Endothelial cell of umbilical vein (primary cell): ENCODE measurements around the gene ATP5ME. TPM values are rescaled to one million over a fixed set of nuclear protein-coding genes. Genes with fewer than 3 reads are reported as not detected.

ENCODE experiments used
- Bru-seq: library from RNA; stranded (reverse); fragments of 400-500 nt; gene quantifications from one replicate; lab custom pipeline; 2021; lab: Mats Ljungman, UMichigan
- BruChase-seq, 2 experiments: library from RNA; stranded (reverse); fragments of 400-500 nt; gene quantifications; one replicate each; lab custom pipeline; 2021; lab: Mats Ljungman, UMichigan
- BruUV-seq: library from RNA; stranded (reverse); fragments of 400-500 nt; replicated peaks from 2 replicates; lab custom pipeline; 2021; lab: Mats Ljungman, UMichigan
- CTCF ChIA-PET: fragments of 300-600, 350-600 bp; sonication (Branson Sonifier 250); formaldehyde crosslinking; loops from one replicate; lab custom pipeline; 2021; ENCODE audit warnings: antibody characterized with exemption, inconsistent platforms; lab: Charles Lee
- POLR2A ChIA-PET: fragments of 300-600, 350-600 bp; sonication (Branson Sonifier 250); formaldehyde crosslinking; loops from one replicate; lab custom pipeline; 2021; ENCODE audit warnings: antibody characterized with exemption, inconsistent platforms; lab: Charles Lee
- DNase-seq: peaks from one replicate; pipeline ENCODE4 v3.0.0-alpha.2; 2011; ENCODE audit warnings: low read depth, low spot score
- FAIRE-seq: peaks from 2 replicates; lab custom pipeline; 2011; peaks lifted over from hg19 to GRCh38; lab: Jason Lieb, UNC
- H2AFZ ChIP-seq: 2 replicates; pipeline ENCODE4 v1.6.0; 2012; ENCODE audit warnings: low read depth, low read length, control low read depth, inconsistent platforms
- H3K27ac ChIP-seq: 2 replicates; pipeline ENCODE4 v1.5.1; 2011; ENCODE audit warnings: low read depth, mild to moderate bottlenecking, control low read depth, low read length, moderate library complexity; ENCODE audit not compliant: insufficient read depth
- H3K27me3 ChIP-seq, 2 experiments: 2 replicates each; pipeline versions ENCODE4 v1.6.0 to v1.6.1; 2011; ENCODE audit warnings: low read length in 2 of 2, mixed read lengths in 1 of 2; ENCODE audit not compliant: control insufficient read depth in 2 of 2, insufficient read depth in 2 of 2
- H3K36me3 ChIP-seq, 2 experiments: 2 replicates in 1 of 2; 3 replicates in 1 of 2; pipeline ENCODE4 v1.5.1; 2011; ENCODE audit warnings: low read length in 2 of 2, mild to moderate bottlenecking in 1 of 2, moderate library complexity in 1 of 2; ENCODE audit not compliant: control insufficient read depth in 2 of 2, insufficient read depth in 2 of 2; ENCODE audit errors: extremely low read depth in 1 of 2
- H3K4me1 ChIP-seq: 3 replicates; pipeline ENCODE4 v1.5.1; 2011; ENCODE audit warnings: mild to moderate bottlenecking, low read length; ENCODE audit not compliant: control insufficient read depth, insufficient read depth; ENCODE audit errors: extremely low read depth
- H3K4me2 ChIP-seq: 2 replicates; pipeline ENCODE4 v1.6.1; 2011; ENCODE audit warnings: low read length, control low read depth, mixed read lengths; ENCODE audit not compliant: insufficient read depth
- H3K4me3 ChIP-seq, 3 experiments: fragments of 200-600 bp in 1 of 3; sonication (generic), shearing (Covaris generic) in 1 of 3; replicated peaks in 1 of 3; 2 replicates each; pipeline ENCODE4 v1.5.1; 2011 to 2016; ENCODE audit warnings: control low read depth in 3 of 3, low read length in 3 of 3, mild to moderate bottlenecking in 2 of 3, inconsistent platforms in 1 of 3, low read depth in 1 of 3, moderate library complexity in 1 of 3; ENCODE audit not compliant: insufficient read depth in 1 of 3
- H3K79me2 ChIP-seq: 2 replicates; pipeline ENCODE4 v1.6.0; 2012; ENCODE audit warnings: low read length, inconsistent platforms; ENCODE audit not compliant: control insufficient read depth, insufficient read depth
- H3K9ac ChIP-seq: replicated peaks from 2 replicates; pipeline ENCODE3; 2011; ENCODE audit warnings: low read length, control low read depth; ENCODE audit not compliant: insufficient read depth; ENCODE audit errors: extremely low read depth
- H3K9me1 ChIP-seq: replicated peaks from 3 replicates; pipeline ENCODE4 v1.6.0; 2011; ENCODE audit warnings: mild to moderate bottlenecking, low read length; ENCODE audit not compliant: control insufficient read depth, insufficient read depth; ENCODE audit errors: extremely low read depth
- H3K9me3 ChIP-seq: replicated peaks from 2 replicates; pipeline ENCODE4 v1.5.1; 2012; ENCODE audit warnings: low read length, inconsistent platforms; ENCODE audit not compliant: control insufficient read depth, insufficient read depth
- H4K20me1 ChIP-seq: replicated peaks from 2 replicates; pipeline ENCODE3; 2011; ENCODE audit warnings: mild to moderate bottlenecking, low read length; ENCODE audit not compliant: control insufficient read depth, insufficient read depth; ENCODE audit errors: extremely low read depth
- CTCF ChIP-seq, 2 donors: IDR thresholded peaks; 1 replicate in 1 of 2; 2 replicates in 1 of 2; pipeline ENCODE4 v1.5.1; 2011; ENCODE audit warnings: low read length in 2 of 2, mild to moderate bottlenecking in 2 of 2, moderate library complexity in 2 of 2, control low read depth in 1 of 2, inconsistent platforms in 1 of 2, low read depth in 1 of 2; ENCODE audit not compliant: insufficient read depth in 1 of 2; ENCODE audit errors: extremely low read depth in 1 of 2
- EZH2 ChIP-seq: IDR thresholded peaks from 2 replicates; pipeline ENCODE4 v1.6.1; 2012; ENCODE audit warnings: borderline replicate concordance, low read depth, mild to moderate bottlenecking, moderate library complexity, low read length, inconsistent platforms; ENCODE audit not compliant: severe bottlenecking
- FOS ChIP-seq: IDR thresholded peaks from 2 replicates; pipeline ENCODE4 v1.6.1; 2011; ENCODE audit warnings: mild to moderate bottlenecking, low read length, moderate library complexity, borderline replicate concordance; ENCODE audit not compliant: insufficient read depth
- GATA2 ChIP-seq: IDR thresholded peaks from 2 replicates; pipeline ENCODE4 v1.7.0; 2011; ENCODE audit warnings: low read depth, mild to moderate bottlenecking, moderate library complexity, mixed read lengths, low read length; ENCODE audit not compliant: insufficient read length, insufficient read depth
- JUN ChIP-seq: IDR thresholded peaks from 2 replicates; pipeline ENCODE4 v1.6.1; 2011; ENCODE audit warnings: borderline replicate concordance, low read depth; ENCODE audit not compliant: insufficient read length, insufficient read depth
- MYC ChIP-seq: IDR thresholded peaks from one replicate; pipeline ENCODE4 v1.6.1; 2011; ENCODE audit warnings: mild to moderate bottlenecking, low read depth, low read length
- POLR2A ChIP-seq: IDR thresholded peaks from 2 replicates; pipeline ENCODE4 v1.6.1; 2012; ENCODE audit warnings: low read depth, mild to moderate bottlenecking, control low read depth, low read length
- POLR2AphosphoS5 ChIP-seq: IDR thresholded peaks from 2 replicates; pipeline ENCODE4 v1.6.1; 2012; ENCODE audit warnings: low read depth, mild to moderate bottlenecking, control low read depth, low read length, moderate library complexity; ENCODE audit not compliant: insufficient read depth
- dilution Hi-C: fragments of 300-500 bp; cut with MboI; formaldehyde crosslinking; loops from one replicate; pipeline ENCODE4 v1.15.0; 2019; ENCODE audit warnings: low sequenced_read_pairs; ENCODE audit not compliant: extremely low pct_ligation_motif_present
- intact Hi-C: fragments of 100-400 bp; cut with micrococcal nuclease; formaldehyde crosslinking; loops from one replicate; pipeline ENCODE4 v1.10.0; 2022
- long read RNA-seq: library from polyadenylated mRNA; stranded (forward); transcript quantifications from one replicate; pipeline ENCODE4 v2.0.0, GENCODE V29; 2021
- polyA minus RNA-seq, 3 experiments: library from RNA; depleted of rRNA, polyadenylated mRNA; stranded (reverse); fragments of >200 nt; gene quantifications; 1 replicate in 1 of 3; 2 replicates in 2 of 3; pipeline ENCODE4 v1.2.3, GENCODE V29; 2011
- polyA plus RNA-seq, 4 experiments: library from polyadenylated mRNA; depleted of rRNA in 3 of 4; stranded (reverse) in 3 of 4; unstranded in 1 of 4; fragments of >200 nt; gene quantifications; 2 replicates each; pipeline versions ENCODE4 v1.2.1 to v1.2.3, GENCODE V29; 2011 to 2012; ENCODE audit warnings: missing spikeins in 1 of 4
- total RNA-seq: library from RNA; stranded (reverse); gene quantifications from 2 replicates; pipeline ENCODE4 v1.2.3, GENCODE V29; 2021
- TF ChIP-seq, protein P1 (sequence below): IDR thresholded peaks from 2 replicates; pipeline ENCODE4 v1.6.1; 2011; ENCODE audit not compliant: insufficient read depth, insufficient read length

The ATP5ME gene
- 303 and 310 TPM in 2 replicates for total RNA-seq
- polyA plus RNA-seq: 244 and 304 TPM in 2 replicates
- 863 and 945 TPM in 2 replicates for polyA plus RNA-seq (2011; cell fraction: cytosol; rRNA removed)
- 171 and 218 TPM in 2 replicates for polyA plus RNA-seq (2011; cell fraction: nucleus; rRNA removed)
- 698 and 943 TPM in 2 replicates for polyA plus RNA-seq (2012)
- 65.6 and 98.9 TPM in 2 replicates for polyA minus RNA-seq
- polyA minus RNA-seq (2011; cell fraction: cytosol; rRNA and poly(A)+ RNA removed): 64.9 TPM
- 19.5 and 27.3 TPM in 2 replicates for polyA minus RNA-seq (2011; cell fraction: nucleus; rRNA and poly(A)+ RNA removed)
- percentile 63 among the genes with signal in this experiment for Bru-seq, nascent RNA
- percentile 73 among the genes with signal in this experiment for BruChase-seq, experiment 1, labeled RNA remaining after a 6-hour chase
- BruChase-seq, experiment 2, labeled RNA remaining after a 2-hour chase: percentile 74 among the genes with signal in this experiment
- long read RNA-seq, transcript ATP5ME-202 (3 exons, 300 nt): minor isoform, 32 of 1,271 reads
- long read RNA-seq, transcript ATP5ME-201 (4 exons, 365 nt): major isoform, 1,216 of 1,271 reads
- long read RNA-seq, transcript ATP5ME-205 (3 exons, 393 nt): minor isoform, 7 of 1,271 reads
- long read RNA-seq, transcript ATP5ME-204 (2 exons, 247 nt): minor isoform, 7 of 1,271 reads
- long read RNA-seq, partial matches to known transcripts: 5 of 1,271 reads
- long read RNA-seq, other reads (novel, unspliced or antisense): 3 of 1,271 reads

DNA sequence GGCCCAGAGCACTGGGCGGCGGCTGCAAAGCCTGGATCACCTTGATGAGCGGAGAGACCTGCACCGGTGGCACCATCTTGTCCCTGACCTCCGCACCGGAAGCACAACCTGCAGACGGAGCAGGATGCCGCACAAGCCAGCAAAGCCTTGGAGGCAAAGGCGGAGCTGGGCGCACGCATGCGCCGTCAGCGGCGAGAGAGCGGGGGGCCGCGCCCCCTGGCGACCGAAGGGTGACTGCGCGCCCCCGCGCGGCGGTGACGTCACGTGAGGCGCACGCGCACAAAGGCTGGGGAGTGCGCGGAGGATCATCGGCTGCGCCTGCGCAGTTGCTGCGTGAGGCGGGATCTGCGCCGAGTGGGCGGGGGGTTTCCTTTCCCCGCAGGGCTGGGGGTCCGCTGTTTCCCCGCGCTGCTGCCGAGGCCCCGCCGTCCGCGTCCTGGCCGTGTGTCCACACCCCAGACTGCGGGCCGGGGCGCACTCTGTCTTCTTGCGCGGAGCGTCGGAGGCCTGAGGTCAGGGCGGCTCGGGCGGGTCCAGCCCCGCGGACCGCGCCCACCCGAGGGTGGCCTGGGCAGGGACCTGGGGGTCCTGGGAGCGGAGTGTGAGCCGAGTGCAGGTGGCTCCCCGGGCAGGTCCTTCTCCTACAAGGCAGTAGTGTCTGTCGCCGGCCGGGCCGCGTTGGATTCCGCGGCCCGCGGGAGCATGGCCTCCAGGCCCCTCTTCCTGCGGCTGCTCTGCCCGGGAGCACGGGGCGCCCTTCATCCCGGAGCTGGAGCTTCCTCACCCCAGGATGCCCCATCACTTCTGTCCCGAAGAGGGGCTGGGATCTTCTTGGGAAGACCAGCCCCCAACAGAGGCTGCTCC lies at the start of gene ATP5ME, which contains the start of gene MYL5:
ATP5ME (minus strand) TSS at position 105 of the 864 bp plus-strand sequence; CDS start at position 76, 29 bp downstream.
MYL5 (plus strand) TSS at position 371 of the 864 bp plus-strand sequence. CDS start 3,485 bp downstream, outside the sequence.
- dilution Hi-C loops: no loop called here
- Histone ChIP-seq H3K27me3 (no peaks in the 10 kb centered on the region), H4K20me1 (no peaks in the 10 kb centered on the region), H3K4me2 (peak within 1 kb of the TSS; percentile 85), H2AFZ (peak within 1 kb of the TSS; percentile 72), H3K4me1 (peaks cover 12% of the 10 kb centered on the region), H3K36me3 (peaks cover 9% of the 10 kb centered on the region in 2 experiments), H3K9me1 (no peaks in the 10 kb centered on the region), H3K27ac (peak within 1 kb of the TSS; percentile 67), H3K9me3 (no peaks in the 10 kb centered on the region), H3K9ac (peak within 1 kb of the TSS; percentile 91), H3K79me2 (peaks cover 12% of the 10 kb centered on the region), H3K4me3 (peak within 1 kb of the TSS; percentile 64 to 87 (median 78))
- DNase-seq (peak; percentile 99), FAIRE-seq (peak; percentile 99)
- BruUV-seq: TSS peak; percentile 57
- TF ChIP-seq POLR2A: peak; percentile 83
- no peak for TF ChIP-seq MYC
- peak; percentile 92 for TF ChIP-seq POLR2AphosphoS5
- TF ChIP-seq, protein P1, sequence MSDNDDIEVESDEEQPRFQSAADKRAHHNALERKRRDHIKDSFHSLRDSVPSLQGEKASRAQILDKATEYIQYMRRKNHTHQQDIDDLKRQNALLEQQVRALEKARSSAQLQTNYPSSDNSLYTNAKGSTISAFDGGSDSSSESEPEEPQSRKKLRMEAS: peak; percentile 79
- no peak for TF ChIP-seq GATA2
- TF ChIP-seq JUN: peak; percentile 24
- TF ChIP-seq CTCF (IDR thresholded peaks at IDR 0.05; ENCODE audit: extremely low read depth in 1 of 2, insufficient read depth in 1 of 2, low read depth in 1 of 2, low read length in 2 of 2): peak; percentile 97 to 100
- TF ChIP-seq FOS: no peak
- no peak for TF ChIP-seq EZH2
- ChIA-PET POLR2A (no interaction called here), CTCF (interaction anchor here (0.7 to 1.5 kb wide), 6 partner anchors 9 to 430 kb away, joined by 3 to 15 read pairs (median 4); no protein-coding TSS in a partner anchor)
- intact Hi-C loops: loop anchor here (10.0 kb wide), 2 partner anchors 200 to 340 kb away; partner anchors contain the start of gene ZNF141
